ENCODE data around the gene RNU1-4.
"Not testable (repeated sequence)": the region's sequence is repeated elsewhere in the genome, so short reads cannot be mapped to it uniquely, and the experiment has no call there.

RNU1-4 gene

GRCh38 chr1:16716691-16717335 lies 23.5 kb upstream of the RNU1-4 start:
- peaks cover 9% of the 10 kb centered on the region for H3K4me1 Mint-ChIP-seq
- H3K9me3 Mint-ChIP-seq = no peaks in the 10 kb centered on the region
- peak overlapping the region in 2 of 3 experiments; percentile 87 to 90 for H3K27ac Mint-ChIP-seq
- no peaks in the 10 kb centered on the region for H3K36me3 Mint-ChIP-seq (ENCODE audit: low read depth)
- TF ChIP-seq CTCF (IDR thresholded peaks at IDR 0.05; ENCODE audit: unreplicated experiment in 3 of 3) = no peak
- peak overlapping the region in 1 of 3 experiments; percentile 21 for H3K4me3 Mint-ChIP-seq
- H3K27me3 Mint-ChIP-seq (ENCODE audit: low read depth) = peaks cover 18% of the 10 kb centered on the region

DNA sequence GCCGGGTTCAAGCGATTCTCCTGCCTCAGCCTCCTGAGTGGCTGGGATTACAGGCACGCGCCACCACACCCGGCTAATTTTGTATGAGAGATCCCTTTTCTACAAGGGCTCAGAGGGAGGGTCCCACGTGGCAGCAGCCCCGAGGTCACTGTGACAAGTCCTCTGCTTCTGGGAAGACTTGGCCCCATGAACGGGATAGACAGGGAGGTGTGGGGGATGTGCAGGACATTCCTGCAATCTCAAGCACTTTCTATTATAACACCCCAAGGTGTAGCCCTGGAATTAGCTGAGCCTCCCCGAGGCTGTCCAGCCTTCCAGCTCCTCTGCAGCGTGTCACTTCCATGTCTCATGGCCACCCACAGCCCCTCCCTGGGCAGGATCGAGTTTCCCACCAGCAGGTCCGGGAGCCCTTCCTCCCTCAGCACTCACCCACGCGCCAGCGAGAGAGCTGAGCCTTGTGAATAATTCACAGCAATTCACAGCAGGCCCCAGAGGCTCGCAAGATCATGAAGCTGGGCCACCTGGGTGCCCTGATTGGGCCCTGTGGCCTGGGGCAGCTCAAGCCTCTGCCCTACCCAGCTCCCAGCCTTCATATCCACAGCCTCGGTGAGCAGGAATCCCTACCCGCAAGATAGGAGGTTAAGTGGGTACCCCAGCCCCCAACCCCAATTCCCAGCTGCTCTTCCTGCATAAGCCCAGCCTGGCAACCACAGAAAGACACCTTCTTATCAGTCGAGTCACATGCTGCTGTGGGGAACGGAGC lies 22.8 kb upstream of the RNU1-4 start:
- TF ChIP-seq CTCF (IDR thresholded peaks at IDR 0.05; ENCODE audit: unreplicated experiment in 3 of 3) = no peak
- H3K4me3 Mint-ChIP-seq = peak overlapping the region in 1 of 3 experiments; percentile 21
- peaks cover 9% of the 10 kb centered on the region for H3K4me1 Mint-ChIP-seq
- peak overlapping the region; percentile 77 to 90 (median 87) for H3K27ac Mint-ChIP-seq
- H3K9me3 Mint-ChIP-seq = no peaks in the 10 kb centered on the region
- H3K36me3 Mint-ChIP-seq (ENCODE audit: low read depth) = no peaks in the 10 kb centered on the region
- peaks cover 18% of the 10 kb centered on the region for H3K27me3 Mint-ChIP-seq (ENCODE audit: low read depth)

GRCh38 chr1:16718099-16718907 lies 22.0 kb upstream of the RNU1-4 start:
- H3K27me3 Mint-ChIP-seq (ENCODE audit: low read depth) = peaks cover 18% of the 10 kb centered on the region
- H3K9me3 Mint-ChIP-seq = not testable (repeated sequence)

GRCh38 chr1:16718908-16719533 lies 21.3 kb upstream of the RNU1-4 start:
- Mint-ChIP-seq H3K4me3 (no peak overlapping the region), H3K27ac (no peak overlapping the region), H3K4me1 (peaks cover 9% of the 10 kb centered on the region), H3K9me3 (no peaks in the 10 kb centered on the region), H3K36me3 (ENCODE audit: low read depth) (no peaks in the 10 kb centered on the region), H3K27me3 (ENCODE audit: low read depth) (peaks cover 23% of the 10 kb centered on the region)
- TF ChIP-seq CTCF (IDR thresholded peaks at IDR 0.05; ENCODE audit: unreplicated experiment in 3 of 3) = no peak

More at GRCh38 chr1:16718099-16718907, 22.0 kb upstream of the RNU1-4 start:
- H3K27ac Mint-ChIP-seq = peak overlapping the region; percentile 77 to 90 (median 87)
- not testable (repeated sequence) for H3K4me3 Mint-ChIP-seq; H3K36me3 Mint-ChIP-seq (ENCODE audit: low read depth); H3K4me1 Mint-ChIP-seq

GRCh38 chr1:16719571-16720350 lies 20.6 kb upstream of the RNU1-4 start:
- Mint-ChIP-seq H3K27me3 (ENCODE audit: low read depth) (peaks cover 23% of the 10 kb centered on the region), H3K4me3 (no peak overlapping the region), H3K9me3 (no peaks in the 10 kb centered on the region), H3K4me1 (peaks cover 9% of the 10 kb centered on the region), H3K36me3 (ENCODE audit: low read depth) (no peaks in the 10 kb centered on the region), H3K27ac (peak overlapping the region in 1 of 3 experiments; percentile 67)
- no peak for TF ChIP-seq CTCF (IDR thresholded peaks at IDR 0.05; ENCODE audit: unreplicated experiment in 3 of 3)
